ENCODE data around the gene STUM.

Gene STUM

DNA sequence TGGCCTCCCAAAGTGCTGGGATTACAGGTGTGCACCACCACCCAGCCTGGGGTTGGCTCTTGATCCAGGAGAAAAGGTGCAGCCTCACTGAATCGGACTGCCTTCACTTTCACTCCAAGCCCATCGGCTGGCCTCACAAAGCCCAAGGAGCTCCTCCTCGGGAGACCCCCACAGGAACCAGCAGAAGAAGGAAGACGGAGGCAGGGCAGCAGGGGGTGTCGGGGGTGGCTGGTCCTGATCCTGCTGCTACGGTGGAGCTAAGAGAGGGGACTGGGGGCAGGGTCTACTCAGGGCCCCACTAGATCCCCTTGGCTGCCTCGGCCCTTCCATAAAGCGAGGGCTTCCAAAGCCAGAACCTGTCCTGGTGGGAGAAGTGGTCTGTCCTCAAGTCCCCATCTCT, 93.9 kb downstream of the STUM start:
- DNase-seq: no peak

DNA sequence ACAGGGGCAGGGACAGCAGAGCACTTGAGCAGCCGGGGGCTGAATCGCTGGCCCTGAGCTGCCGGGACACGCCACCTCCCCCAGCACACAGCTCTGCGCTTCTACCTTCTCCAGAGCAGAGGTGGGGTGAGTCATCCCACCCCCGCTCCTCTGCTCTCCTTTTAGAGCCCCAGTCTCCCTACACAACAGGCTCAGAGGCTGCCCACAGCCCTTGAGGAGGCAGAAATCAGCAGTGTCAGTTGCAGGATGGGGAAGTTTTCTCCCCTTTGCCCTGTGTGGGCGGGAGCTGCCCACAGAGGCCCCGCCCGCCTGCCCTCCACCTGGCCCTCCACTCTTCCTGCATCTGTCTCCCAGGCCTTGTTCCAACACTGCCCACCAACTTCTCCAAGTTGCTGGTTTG, 94.6 kb downstream of the STUM start:
- peak; percentile 93 to 96 for DNase-seq

DNA sequence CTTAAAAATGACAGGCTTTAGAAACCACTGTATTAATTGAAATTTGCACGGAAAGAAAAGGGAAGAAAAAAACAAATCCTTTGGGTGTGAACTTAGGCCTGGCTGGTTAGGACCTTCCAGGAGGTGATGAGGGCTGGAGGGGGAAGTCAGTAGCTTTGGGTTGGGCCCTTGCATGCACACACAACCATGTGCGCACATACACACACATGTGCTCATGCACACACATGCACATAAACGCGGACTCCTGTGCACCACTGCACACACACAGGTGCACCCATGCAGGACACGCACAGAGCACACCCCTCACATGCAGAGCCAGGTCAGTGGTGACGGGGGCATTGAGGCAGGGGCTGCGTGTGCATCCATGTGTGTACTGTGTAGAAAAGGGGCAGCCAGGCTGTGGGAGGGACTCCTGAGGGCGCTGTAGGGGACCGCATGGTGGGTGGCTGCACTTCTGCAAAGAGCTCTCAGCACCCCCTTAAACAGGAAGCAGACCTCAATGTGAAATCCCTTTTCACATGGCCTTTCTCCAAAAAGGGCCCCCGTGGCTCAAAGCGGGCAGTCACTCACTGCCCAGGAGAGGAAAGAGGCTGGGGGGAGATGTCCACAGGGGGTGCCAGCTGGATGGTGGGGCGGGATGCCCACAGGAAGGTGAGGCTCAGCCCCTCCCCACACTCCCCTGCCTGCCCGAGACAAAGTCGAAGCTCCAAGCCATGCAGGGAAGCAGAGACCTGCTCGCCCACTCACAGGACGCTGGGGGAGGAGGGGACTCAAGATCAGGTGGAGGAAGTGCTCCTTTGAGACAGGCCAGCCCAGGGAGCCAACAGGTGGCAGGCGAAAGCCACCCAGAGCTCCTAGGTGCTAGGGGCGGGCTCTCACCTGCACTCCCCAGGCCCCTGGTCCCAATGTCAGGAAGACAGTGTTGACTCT, 95.3 kb downstream of the STUM start:
- DNase-seq: peak; percentile 82 to 90

DNA sequence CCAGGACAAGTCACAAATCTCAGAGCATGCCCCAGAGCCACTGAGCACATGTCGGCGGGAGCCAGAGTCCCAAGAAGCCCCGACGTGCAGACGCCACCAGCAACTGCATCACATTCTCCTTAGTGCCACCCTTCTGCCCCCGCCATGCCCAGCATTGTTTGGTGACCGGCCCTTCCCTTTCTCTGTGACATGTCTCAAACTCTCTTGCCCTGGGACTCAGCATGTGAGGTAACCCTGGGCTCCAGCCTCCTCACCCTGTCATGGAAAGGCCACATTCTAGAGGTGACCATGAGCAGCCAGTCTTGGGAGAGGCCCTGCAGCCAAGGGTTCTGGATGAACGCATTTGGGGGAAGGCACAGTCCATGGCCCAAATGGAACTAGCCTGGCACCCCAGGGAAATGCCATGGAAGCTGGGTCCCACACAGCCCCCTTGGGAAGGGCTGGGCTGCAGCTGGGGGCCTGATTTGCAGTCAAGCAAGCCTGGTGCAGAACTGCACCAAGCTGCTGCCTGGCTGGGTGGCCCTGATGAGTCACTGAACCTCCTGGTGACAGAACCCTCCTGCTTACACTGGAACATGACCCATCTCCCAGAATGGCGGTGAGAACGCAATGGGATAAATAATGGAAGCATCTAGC, 96.1 kb downstream of the STUM start:
- no peak for DNase-seq

DNA sequence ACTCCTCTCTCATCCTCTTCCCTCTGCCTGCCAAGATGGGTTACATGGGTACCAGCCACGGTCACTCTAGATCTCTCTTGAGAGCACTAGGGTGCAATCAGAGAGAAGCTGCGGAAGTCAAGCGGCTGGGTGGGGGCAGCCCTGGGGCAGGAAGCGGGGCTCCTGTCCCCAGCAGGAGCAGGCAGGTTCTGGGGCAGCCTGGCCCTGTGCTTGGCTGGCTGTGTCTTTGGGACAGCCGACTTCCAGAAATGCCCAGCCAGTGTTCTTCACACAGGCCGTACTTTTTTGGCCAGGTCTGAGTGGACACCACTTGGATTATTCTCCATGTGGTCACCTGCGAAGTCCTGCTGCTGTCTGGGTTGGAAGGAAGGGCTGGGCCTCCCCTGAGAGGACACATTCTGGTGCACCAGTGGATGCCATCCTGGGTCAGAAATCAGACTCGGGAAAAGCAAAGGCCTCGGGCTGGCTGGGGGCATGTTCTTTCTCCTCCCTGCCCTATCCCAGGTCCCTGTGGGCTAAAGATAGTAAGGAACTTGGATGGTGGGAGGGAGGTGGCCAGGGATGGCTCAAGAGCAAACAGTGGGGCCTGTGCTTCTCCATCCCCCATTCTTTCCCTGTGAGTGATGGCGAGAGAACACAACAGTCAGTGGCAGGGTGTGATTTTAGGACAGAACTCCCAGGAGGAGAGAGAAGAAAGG, 96.9 kb downstream of the STUM start:
- DNase-seq: no peak

DNA sequence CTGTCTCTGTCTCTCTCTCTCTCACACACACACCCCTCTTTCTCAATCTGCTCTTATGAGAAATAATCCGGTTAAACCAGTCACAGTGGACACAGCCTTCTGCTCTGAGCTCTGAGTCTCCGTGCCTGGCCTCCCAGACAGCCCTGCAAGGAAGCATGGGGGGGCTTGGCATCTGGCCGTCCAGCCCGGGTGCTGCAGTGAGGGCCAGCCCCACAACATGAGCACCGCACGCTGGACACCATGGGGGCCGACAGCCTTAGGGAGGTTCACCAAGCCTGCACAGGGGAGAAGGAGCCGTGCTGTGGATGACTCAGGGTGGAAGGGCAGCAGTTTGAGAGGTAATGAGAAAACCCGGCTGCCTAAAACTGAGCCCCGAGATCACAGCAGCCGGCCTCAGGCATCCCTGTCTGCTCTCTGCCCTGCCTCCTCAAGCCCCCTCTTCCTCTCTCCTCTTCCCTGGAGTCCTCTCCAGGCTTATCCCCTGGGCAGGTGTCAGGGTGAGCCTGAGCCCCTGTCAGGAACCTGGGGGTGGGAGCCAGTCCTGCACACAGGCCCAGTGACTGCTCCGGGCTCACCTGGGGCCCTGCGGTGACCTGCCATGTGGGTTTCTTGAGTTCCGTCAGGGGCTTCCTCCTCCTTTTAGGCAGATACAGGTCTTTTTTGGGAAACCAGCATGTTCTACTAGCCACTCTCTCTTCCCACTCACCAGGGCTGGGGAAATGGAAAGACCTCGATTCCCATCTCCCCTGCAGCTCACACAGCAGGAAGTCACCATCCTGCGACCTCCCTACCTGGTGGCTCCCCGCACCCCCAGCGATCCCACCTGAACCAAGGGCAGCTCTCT, 97.7 kb downstream of the STUM start:
- no peak for DNase-seq

DNA sequence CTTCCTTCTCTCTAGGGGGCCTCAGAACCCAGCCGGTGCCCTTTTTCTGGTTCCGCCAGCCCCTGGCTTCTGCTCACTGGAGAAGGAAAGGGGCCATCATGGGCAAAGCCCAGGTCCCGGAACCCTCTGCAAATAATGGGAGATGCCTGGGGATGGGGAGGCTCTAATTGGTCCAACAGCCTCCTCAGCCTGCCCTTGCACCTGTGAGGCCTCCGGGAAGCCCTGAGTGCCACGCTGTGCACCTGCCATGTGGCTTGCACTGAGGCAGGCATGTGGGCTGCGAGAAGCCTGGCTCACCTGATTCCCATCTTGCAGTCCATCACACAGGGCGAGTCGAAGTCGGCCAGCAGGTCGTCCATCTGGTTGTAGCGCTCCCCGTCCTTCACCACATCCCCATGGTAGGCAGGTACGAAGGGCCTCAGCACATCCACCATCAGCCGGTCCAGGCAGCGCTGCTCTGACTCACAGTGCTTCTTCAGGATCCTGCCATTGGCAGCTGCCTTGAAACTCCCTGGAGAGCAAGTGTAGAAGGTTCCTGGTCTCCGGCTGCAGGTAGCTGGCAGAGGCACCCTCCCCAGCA, 98.4 kb downstream of the STUM start:
- DNase-seq: no peak

DNA sequence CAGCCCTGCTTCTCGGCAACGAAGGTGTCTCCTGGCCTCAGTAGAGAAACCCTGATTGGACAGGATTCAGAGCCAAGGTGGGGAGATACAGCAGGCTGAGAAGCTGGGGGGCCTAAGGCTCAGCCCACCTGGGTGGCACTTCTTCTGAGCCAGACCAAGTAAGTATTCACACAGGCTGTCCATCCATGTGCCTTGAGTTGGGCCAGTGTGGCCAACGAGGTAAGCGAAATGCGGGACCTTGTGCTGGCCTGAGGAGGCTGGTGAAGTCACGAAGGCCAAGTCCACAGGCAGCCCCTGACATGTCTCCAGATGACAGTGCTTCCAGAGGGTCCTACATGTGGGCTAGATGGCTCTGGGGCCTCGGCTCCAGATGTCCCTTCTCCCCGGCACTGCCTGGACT, 99.2 kb downstream of the STUM start:
- no peak for DNase-seq

DNA sequence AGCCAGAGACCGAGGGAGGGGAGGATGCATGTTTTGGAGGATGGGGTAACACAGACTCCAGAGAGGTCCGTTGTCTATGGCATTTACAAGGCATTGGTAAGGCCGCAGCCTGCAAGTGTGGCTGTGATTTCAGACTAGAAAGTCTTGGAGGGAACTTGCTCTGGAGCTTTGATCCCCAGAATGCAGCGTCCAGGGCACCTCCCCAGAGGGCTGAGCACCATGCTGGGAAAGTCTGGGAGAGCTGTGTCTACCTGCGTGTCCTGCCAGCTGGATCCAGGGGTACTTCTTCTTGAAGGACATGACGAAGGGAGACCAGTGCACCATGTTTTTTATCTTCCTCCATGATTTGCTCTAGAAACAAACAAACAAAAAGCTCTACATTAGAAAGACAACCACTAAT, 99.9 kb downstream of the STUM start:
- no peak for DNase-seq

DNA sequence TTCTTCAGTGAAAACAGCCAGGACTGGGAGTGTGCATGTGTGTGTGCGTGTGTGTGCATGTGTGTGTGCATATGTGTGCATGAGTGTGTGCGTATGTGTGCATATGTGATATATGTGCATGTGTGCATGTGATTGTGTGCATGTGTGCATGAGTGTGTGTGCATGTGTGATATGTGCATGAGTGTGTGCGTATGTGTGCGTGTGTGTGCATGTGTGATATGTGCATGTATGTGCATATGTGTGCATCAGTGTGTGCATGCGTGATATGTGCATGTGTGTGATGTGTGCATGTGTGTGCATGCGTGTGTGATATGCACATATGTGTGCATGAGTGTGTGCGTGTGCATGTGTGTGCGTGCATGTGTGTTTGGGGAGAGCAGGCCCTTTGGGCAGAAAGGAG, 100.7 kb downstream of the STUM start:
- DNase-seq: no peak

DNA sequence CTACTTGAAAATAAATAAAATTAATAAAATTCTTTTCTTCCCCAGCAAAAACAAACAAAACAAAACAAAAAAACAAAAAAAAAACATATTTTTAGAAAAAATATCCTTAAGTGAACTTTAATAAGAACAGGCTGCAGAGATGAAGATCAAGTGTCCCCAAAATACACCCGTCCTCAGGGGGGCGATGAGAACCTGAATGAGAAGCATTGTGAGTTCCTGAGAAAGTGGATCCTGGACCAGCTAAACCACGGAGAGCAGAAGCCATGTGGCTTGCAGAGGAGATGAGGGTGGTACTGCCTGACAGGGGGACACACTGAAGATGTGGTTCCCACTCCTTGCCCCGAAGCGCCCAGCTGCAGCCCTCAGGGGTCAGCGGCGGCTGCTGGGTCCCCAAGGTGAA, 101.2 kb downstream of the STUM start:
- DNase-seq: peak; percentile 26 to 41

DNA sequence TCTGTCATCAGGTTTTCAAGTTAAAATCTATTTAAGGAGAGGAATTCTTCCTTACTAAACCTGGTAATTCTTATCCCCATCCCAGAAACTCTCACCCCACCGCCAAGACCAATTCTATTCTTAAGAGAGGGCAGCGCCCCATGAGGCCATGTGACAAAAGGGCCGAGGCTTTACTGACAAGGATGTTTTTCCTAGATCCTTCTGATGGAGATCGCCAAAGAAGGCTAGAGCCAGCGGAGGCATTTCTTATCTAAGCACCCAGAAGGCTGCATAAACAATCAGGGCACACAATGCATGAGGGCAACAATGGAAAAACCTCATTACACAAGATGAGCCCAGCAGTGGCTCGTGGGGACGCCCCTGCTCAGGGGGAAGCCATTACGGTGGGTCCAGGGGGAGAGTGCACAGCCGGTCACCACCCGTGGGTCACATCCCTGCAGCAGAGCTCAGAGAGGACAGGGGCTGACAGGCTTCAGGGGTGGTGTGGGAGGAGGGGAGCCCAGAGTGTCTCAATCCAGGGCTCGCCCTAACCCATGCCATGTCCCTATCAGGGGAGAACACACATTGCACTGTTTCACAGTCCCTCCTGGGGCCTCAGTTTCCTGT, 101.8 kb downstream of the STUM start:
- no peak for DNase-seq

DNA sequence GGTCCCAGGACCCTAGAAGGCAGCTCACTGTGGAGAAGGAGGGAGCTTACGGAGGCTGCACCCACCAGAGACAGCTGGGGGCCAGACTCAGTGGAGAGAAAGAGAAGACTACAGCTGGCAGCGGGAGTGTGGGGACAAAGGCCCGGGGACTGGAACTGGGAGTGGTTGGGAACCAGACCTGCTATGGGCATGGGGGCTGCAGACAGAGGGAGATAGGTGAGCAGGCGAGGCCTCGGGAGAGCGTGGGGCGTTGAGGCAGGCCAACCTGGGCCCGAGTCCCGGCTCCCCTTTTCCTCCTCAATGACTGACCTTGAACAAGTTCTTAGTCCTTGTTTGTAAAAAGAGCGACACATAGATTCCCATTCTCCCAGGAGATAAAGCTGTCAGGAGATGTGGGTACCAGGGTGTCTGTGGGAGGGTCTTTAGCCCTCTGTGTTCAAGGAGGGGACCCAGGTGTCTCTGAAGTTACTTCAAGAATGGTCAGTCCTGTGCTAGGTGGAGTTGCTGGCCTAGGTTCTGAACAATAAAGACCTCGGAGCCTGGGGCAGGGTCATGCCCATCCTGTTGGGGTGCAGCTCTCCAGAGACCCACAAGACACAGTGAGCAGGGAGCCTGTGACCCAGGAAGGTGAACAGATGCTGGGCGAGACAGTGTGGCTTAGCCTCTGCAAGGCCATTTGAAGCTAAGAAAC, 102.6 kb downstream of the STUM start:
- no peak for DNase-seq

DNA sequence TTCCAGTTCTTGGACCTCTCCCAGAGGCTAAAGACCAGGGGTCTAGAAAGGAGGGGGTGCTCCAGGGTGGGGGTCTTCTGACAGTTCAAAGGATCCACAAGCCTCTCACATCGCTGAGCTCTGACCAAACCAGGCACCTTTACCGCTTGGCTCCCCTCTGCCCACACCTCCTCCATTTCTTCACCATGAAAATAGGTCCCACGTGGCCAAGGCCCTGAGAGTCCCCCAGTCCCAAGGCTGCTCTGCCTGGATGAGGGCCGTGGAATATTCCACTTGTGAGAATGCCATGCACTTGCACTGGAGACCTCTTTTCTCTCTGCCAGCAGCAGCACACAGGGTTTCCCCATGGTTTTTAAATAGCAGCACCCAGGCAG, 103.2 kb downstream of the STUM start:
- DNase-seq: no peak

DNA sequence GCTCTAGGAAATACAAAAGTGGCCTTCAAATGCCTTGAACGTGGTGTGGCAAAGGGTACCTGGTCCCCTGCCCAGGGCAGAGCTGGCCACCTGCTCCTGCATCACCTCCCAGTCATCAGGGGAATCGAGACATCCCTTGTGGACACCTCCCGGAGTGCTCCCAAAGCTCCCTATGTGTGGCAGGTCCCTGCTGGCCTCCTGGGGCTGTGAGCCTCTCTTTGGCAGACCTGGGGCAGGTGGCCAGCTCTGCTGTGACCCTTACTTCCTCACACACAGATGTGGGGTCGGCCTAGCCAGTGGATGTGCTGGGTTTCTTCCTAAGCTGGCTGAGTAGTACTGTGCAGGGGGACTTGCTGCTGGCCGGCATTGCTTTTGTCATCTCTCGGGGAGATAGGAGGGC, 104.0 kb downstream of the STUM start:
- no peak for DNase-seq

DNA sequence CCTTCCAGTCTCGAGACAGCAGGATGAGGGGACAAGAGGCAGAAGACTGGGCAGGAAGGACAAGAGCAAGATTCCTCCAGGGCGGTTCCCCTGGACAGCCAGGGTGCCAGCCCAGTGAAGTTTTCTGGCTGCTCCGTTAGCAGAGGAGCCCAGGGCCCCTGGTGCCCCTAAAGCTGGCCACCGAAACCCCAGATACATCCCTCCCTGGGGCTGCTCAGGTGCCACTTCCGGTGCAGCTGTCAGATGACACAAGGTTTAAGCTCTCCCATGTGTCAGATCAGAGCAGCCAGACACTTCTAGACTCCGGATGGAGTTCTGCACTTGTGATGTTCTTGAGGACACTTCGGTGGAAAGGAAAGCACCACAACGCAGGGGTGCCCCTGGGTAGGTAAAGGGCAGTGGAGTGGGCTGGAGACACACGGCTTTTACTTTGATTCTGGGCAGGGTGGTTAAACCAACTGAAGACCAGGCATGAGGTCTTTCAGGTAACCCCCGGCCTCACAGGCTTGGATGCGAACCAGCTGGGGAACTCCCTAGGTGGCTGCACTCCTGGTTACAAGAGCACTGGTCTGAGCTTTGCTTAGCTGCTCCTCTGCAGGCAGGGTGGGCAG, 104.9 kb downstream of the STUM start:
- no peak for DNase-seq

DNA sequence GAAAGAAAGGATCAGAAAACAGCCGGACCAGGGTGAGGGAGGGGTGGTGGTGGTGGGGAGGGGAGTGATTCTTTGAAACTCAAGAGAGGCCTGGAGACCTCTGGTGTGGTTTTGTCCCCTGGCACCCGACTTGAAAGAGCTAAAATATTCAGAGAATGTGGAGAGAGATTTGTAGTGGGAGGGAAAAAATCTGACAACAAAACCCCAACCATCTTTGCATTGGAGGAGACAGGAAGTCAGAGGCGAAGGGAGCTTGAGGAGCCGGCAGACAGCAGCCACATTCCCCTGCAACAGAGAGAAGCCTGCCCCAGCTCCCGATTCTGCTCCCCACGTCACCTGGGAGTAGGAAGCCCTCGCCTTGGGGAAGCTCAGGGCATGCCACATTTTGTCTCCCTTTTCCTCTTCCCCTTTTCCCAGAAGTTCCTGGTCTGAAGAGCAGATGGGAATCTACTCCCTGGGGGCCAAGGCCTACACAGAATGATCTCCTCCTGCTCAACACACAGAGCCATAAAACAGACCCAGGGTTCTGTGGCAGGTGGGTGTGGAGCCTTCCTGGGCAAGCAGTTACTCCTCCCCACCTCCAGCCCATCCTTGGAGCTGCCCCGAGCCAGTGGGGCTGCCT, 105.6 kb downstream of the STUM start:
- no peak for DNase-seq

DNA sequence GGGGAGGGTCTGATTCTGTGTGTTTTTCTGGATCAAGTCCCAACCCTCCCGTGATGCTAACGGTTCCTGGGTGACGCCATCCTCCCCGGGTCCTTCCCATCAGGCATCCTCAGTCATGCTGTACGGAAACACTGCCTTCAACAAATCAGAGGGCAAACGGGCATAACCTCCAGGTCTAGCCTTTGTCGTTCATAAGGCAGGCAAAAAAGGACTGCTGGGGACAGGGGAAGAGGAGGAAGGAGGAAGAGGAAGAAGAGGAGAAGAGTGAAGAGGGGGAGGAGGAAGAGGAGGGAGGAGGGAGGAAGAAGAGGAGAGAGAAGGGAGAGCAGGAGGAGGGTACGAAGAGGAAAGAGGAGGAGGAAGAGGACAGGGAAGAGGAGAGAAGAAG, 106.1 kb downstream of the STUM start:
- no peak for DNase-seq

DNA sequence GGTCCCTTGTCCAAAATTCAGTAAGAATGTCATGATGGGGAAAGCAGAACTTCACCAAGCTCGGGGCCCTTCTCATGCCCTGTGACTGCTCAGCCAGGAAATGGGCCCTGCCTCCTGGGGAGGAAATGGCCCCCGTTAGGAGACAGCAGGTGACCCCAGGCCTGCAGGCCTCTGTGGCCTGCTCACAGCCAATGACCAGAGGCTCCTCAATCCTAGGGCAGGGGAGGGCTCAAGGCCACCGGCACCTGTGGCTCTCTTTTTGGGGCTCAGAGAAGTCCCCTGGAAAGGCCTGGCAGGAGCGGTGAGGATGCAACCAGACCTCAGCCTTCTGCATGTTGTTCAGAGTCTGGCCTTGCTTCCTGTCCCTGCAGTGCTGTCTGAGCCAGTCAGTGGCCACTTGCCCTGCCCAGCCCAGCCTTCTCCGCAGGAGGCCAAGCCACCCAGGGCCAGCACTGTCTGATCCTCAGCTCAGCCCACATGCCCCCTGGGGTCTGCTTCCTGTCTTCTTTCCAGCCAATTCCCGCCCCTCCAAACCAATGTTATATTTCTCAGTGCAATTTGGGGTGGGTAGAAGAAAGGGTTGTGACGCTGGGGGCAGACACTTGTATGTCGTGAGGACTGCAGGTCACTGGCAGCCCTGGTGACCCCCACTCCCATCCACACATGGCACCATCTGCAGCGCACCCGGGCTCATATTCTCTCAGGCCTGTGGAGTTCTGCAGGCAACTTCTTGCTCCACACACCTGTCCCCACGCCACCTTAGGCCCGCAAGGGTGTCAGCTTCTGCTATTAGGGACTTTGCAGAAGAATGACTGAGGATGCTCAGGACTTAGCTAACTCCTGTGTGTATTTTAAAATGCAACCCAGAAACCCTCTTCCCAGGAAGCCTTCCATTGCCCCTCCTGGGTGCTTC, 106.9 kb downstream of the STUM start:
- peak; percentile 21 to 53 for DNase-seq

DNA sequence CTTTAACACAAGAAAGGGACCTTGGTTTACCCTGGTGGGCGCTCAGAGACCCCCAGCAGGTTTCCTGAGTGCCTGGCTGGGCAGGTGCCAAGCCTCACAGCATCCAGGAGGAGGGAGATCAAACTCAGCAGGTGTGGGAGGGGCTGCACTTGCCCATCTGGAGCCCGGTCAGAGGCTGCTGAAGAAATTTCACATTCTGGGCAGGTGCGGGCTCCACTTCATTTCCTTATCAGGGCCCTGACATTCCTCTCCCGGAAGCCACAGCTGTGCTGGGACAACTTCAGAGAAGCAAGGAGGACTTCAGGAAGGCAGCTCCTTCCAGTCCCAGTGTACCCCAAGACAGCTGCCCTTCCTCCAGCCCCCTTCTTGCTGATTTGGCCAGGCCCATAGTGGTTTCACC, 107.6 kb downstream of the STUM start:
- no peak for DNase-seq

Measured in Kasumi-1 (cell line).